Parathyroid adenoma (tissue), 2 donors: Measurements from ENCODE around the gene PHAX.

ENCODE experiments used
- H2AFZ ChIP-seq: fragments of 300-600 bp; sonication (generic); one replicate; pipeline ENCODE4 v1.7.0; 2017; ENCODE audit warnings: antibody characterized with exemption, mild to moderate bottlenecking
- H3K27ac ChIP-seq: fragments of 300-600 bp; sonication (generic); one replicate; pipeline ENCODE4 v1.7.0; 2017
- H3K27me3 ChIP-seq: fragments of 300-600 bp; sonication (generic); one replicate; pipeline ENCODE4 v1.7.0; 2017; ENCODE audit warnings: low read length; ENCODE audit not compliant: control insufficient read depth, insufficient read depth
- H3K36me3 ChIP-seq: fragments of 300-600 bp; sonication (generic); one replicate; pipeline ENCODE4 v1.7.0; 2017; ENCODE audit warnings: low read length; ENCODE audit not compliant: control insufficient read depth, insufficient read depth
- H3K4me1 ChIP-seq: fragments of 300-600 bp; sonication (generic); one replicate; pipeline ENCODE4 v1.7.0; 2017; ENCODE audit warnings: control low read depth
- H3K4me2 ChIP-seq: fragments of 300-600 bp; sonication (generic); one replicate; pipeline ENCODE4 v1.7.0; 2017; ENCODE audit warnings: low read length
- H3K4me3 ChIP-seq: fragments of 300-600 bp; sonication (generic); one replicate; pipeline ENCODE4 v1.7.0; 2017; ENCODE audit warnings: low read depth, low read length
- H3K79me2 ChIP-seq: fragments of 300-600 bp; sonication (generic); one replicate; pipeline ENCODE4 v1.7.0; 2017; ENCODE audit warnings: control low read depth
- H3K9ac ChIP-seq: fragments of 300-600 bp; sonication (generic); one replicate; pipeline ENCODE4 v1.7.0; 2017; ENCODE audit warnings: mild to moderate bottlenecking
- H3K9me3 ChIP-seq: fragments of 300-600 bp; sonication (generic); one replicate; pipeline ENCODE4 v1.7.0; 2017; ENCODE audit warnings: low read length; ENCODE audit not compliant: control insufficient read depth
- TF ChIP-seq, protein P1 (sequence below): fragments of 300-600 bp; sonication (generic); IDR thresholded peaks from one replicate; pipeline ENCODE4 v1.7.0; 2017; ENCODE audit warnings: antibody characterized with exemption, mild to moderate bottlenecking
- donor health status: primary hyperparathyroidism.

Gene PHAX

DNA sequence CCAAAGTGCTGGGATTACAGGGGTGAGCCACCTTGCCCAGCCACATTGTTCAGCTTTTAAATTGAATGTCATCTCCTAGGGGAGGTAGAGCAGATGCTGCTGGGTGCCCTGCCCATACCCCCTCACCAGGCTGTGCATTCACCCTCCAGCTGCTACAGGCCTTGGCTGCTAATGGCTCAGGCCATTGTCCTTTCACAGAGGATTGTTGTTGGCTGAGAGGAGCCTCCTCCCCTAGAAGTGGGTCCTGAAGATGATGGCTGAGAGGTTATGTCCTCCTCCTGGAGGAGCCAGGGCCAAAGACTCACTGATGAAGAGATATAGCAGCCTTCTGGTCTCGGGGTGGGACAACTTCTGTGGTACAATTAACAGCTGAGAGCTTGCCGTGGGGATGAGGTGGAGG, 74.6 kb downstream of the PHAX start:
- Histone ChIP-seq H3K9ac (no peak overlapping the region), H3K27me3 (no peaks in the 10 kb centered on the region), H2AFZ (no peak overlapping the region), H3K4me1 (no peaks in the 10 kb centered on the region), H3K36me3 (no peaks in the 10 kb centered on the region), H3K27ac (no peak overlapping the region), H3K4me3 (no peak overlapping the region), H3K4me2 (no peak overlapping the region), H3K79me2 (no peaks in the 10 kb centered on the region), H3K9me3 (no peaks in the 10 kb centered on the region)
- TF ChIP-seq, protein P1, sequence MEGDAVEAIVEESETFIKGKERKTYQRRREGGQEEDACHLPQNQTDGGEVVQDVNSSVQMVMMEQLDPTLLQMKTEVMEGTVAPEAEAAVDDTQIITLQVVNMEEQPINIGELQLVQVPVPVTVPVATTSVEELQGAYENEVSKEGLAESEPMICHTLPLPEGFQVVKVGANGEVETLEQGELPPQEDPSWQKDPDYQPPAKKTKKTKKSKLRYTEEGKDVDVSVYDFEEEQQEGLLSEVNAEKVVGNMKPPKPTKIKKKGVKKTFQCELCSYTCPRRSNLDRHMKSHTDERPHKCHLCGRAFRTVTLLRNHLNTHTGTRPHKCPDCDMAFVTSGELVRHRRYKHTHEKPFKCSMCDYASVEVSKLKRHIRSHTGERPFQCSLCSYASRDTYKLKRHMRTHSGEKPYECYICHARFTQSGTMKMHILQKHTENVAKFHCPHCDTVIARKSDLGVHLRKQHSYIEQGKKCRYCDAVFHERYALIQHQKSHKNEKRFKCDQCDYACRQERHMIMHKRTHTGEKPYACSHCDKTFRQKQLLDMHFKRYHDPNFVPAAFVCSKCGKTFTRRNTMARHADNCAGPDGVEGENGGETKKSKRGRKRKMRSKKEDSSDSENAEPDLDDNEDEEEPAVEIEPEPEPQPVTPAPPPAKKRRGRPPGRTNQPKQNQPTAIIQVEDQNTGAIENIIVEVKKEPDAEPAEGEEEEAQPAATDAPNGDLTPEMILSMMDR: no peak

DNA sequence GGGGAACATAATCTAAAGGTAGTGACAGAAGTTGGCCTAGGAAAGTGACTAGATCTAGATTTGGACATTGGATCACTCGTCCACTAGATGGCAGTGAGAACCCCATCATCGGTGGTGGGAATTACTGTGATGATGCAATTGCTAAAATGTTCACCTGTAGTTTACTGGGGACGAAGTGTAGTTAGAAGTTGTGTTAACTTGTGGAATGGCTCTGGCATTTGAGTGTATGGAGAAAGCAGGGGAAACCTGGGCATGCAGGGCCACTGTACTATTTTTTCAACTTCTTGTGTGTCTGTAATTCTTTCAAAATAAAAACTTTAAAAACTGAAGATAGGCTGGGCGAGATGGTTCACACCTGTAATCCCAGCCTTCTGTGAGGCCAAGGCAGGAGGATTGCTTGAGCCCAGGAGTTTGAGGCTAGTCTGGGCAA, 75.5 kb downstream of the PHAX start:
- no peak overlapping the region for H3K4me2 ChIP-seq
- TF ChIP-seq, protein P1: peak; percentile 81
- H3K36me3 ChIP-seq: no peaks in the 10 kb centered on the region
- H3K27me3 ChIP-seq: no peaks in the 10 kb centered on the region
- no peaks in the 10 kb centered on the region for H3K9me3 ChIP-seq
- no peak overlapping the region for H3K4me3 ChIP-seq
- H3K27ac ChIP-seq: no peak overlapping the region
- H3K79me2 ChIP-seq: no peaks in the 10 kb centered on the region
- H2AFZ ChIP-seq: no peak overlapping the region
- H3K9ac ChIP-seq: no peak overlapping the region
- no peaks in the 10 kb centered on the region for H3K4me1 ChIP-seq
